HepG2 (cell line): ENCODE results near the gene DGKG.

Experiments
- BHLHE40 ChIP-seq: IDR thresholded peaks from 2 replicates; pipeline ENCODE4 v1.6.1; 2011; ENCODE audit warnings: low read length, improper control_type of control experiment
- BRCA1 ChIP-seq: sonication (generic); formaldehyde crosslinking; IDR thresholded peaks from 2 replicates; pipeline ENCODE4 v1.4.0; 2020; ENCODE audit warnings: missing genetic modification reagents
- HDAC1 ChIP-seq: sonication (generic); formaldehyde crosslinking; IDR thresholded peaks from 2 replicates; pipeline ENCODE4 v1.5.1; 2020; ENCODE audit warnings: mild to moderate bottlenecking, missing genetic modification reagents
- POLR2A ChIP-seq, 2 experiments: IDR thresholded peaks; 2 replicates each; pipeline ENCODE4 v1.6.1; 2011; ENCODE audit warnings: low read depth in 2 of 2, low read length in 2 of 2, mild to moderate bottlenecking in 1 of 2, moderate library complexity in 1 of 2; ENCODE audit not compliant: insufficient read depth in 1 of 2
- ZNF276 ChIP-seq: sonication (generic); formaldehyde crosslinking; IDR thresholded peaks from 2 replicates; pipeline ENCODE4 v1.4.0; 2020; ENCODE audit warnings: mild to moderate bottlenecking, low read depth, missing genetic modification reagents
- ZNF567 ChIP-seq: sonication (generic); formaldehyde crosslinking; IDR thresholded peaks from 2 replicates; pipeline ENCODE4 v1.8.1; 2023; ENCODE audit warnings: mild to moderate bottlenecking, missing genetic modification reagents, borderline replicate concordance

- TF ChIP-seq BHLHE40 (no peak), BRCA1 (CRISPR knock-in tag) (no peak), ZNF567 (no peak), HDAC1 (CRISPR knock-in tag) (no peak), POLR2A (IDR thresholded peaks at IDR 0.05; ENCODE audit: insufficient read depth in 1 of 2, low read depth in 2 of 2, low read length in 2 of 2) (no peak), ZNF276 (CRISPR knock-in tag) (no peak)
These were observed 62.7 kb downstream of the DGKG start for GRCh38 chr3:186299327-186299726.
